A673 (cell line): ENCODE data around the gene RALGAPA2. TPM values are rescaled to one million over a fixed set of nuclear protein-coding genes. Genes with fewer than 3 reads are reported as not detected.

ENCODE experiments used
- BruUV-seq: library from RNA; stranded (reverse); fragments of 400-500 nt; replicated peaks from 2 replicates; lab custom pipeline; 2021; lab: Mats Ljungman, UMichigan
- CTCF ChIA-PET: fragments of 300-600 bp; sonication (Branson Sonifier 250); formaldehyde crosslinking; loops from one replicate; lab custom pipeline; 2022; ENCODE audit warnings: antibody characterized with exemption; lab: Charles Lee
- POLR2A ChIA-PET: fragments of 300-600 bp; sonication (Branson Sonifier 250); formaldehyde crosslinking; loops from one replicate; lab custom pipeline; 2022; ENCODE audit warnings: antibody characterized with exemption; ENCODE audit not compliant: low non-redundant PET; lab: Charles Lee
- DNase-seq: peaks from one replicate; pipeline ENCODE4 v3.0.0-alpha.2; 2015; ENCODE audit warnings: low spot score
- H3K27ac ChIP-seq: fragments of 200-600 bp; sonication (generic); 2 replicates; pipeline ENCODE4 v1.5.1; 2016; ENCODE audit warnings: mixed run types, low read depth, mild to moderate bottlenecking, mixed read lengths, antibody characterized with exemption, low read length; ENCODE audit not compliant: poor library complexity, severe bottlenecking
- H3K27me3 ChIP-seq: fragments of 200-600 bp; sonication (generic); replicated peaks from 2 replicates; pipeline ENCODE4 v1.6.1; 2017; ENCODE audit warnings: mixed run types, low read depth, mild to moderate bottlenecking, mixed read lengths, antibody characterized with exemption, low read length; ENCODE audit not compliant: insufficient read depth, poor library complexity
- H3K36me3 ChIP-seq: fragments of 200-600 bp; sonication (generic); 2 replicates; pipeline ENCODE4 v1.6.1; 2016; ENCODE audit warnings: mixed run types, mild to moderate bottlenecking, mixed read lengths, antibody characterized with exemption, low read length; ENCODE audit not compliant: insufficient read depth, poor library complexity, severe bottlenecking
- H3K4me1 ChIP-seq: fragments of 200-600 bp; sonication (generic); 2 replicates; pipeline ENCODE4 v1.6.1; 2017; ENCODE audit warnings: mixed run types, mild to moderate bottlenecking, mixed read lengths, antibody characterized with exemption, low read length; ENCODE audit not compliant: insufficient read depth, poor library complexity, severe bottlenecking
- H3K4me3 ChIP-seq: fragments of 200-600 bp; sonication (generic); 2 replicates; pipeline ENCODE4 v1.5.1; 2016; ENCODE audit warnings: low read depth, mixed run types, mild to moderate bottlenecking, mixed read lengths, low read length; ENCODE audit not compliant: poor library complexity, severe bottlenecking
- H3K9me3 ChIP-seq: fragments of 200-600 bp; sonication (generic); 2 replicates; pipeline ENCODE4 v1.6.1; 2016; ENCODE audit warnings: mixed run types, low read depth, mild to moderate bottlenecking, mixed read lengths, antibody characterized with exemption, low read length; ENCODE audit not compliant: poor library complexity, severe bottlenecking
- EZH2 ChIP-seq: fragments of 200-600 bp; sonication (generic); IDR thresholded peaks from 2 replicates; pipeline ENCODE4 v1.6.1; 2017; ENCODE audit warnings: borderline replicate concordance, low read depth, mild to moderate bottlenecking, mixed read lengths, antibody characterized with exemption, low read length; ENCODE audit not compliant: poor library complexity, severe bottlenecking
- intact Hi-C: fragments of 100-400 bp; cut with micrococcal nuclease; formaldehyde crosslinking; loops from one replicate; pipeline ENCODE4 v1.10.0; 2022; ENCODE audit not compliant: unreplicated experiment
- total RNA-seq: library from RNA; stranded (reverse); gene quantifications from 2 replicates; pipeline ENCODE4 v1.2.3, GENCODE V29; 2021
- TF ChIP-seq, protein P1 (sequence below): fragments of 300-800, 200-600 bp; sonication (generic); conservative IDR thresholded peaks from 2 replicates; pipeline ENCODE4 v1.5.1; 2017; ENCODE audit warnings: low read depth, mild to moderate bottlenecking, antibody characterized with exemption, low read length, moderate library complexity, mixed read lengths

RALGAPA2 gene
- total RNA-seq, 1 experiment from 2014 or later, result 32.4 TPM

DNA sequence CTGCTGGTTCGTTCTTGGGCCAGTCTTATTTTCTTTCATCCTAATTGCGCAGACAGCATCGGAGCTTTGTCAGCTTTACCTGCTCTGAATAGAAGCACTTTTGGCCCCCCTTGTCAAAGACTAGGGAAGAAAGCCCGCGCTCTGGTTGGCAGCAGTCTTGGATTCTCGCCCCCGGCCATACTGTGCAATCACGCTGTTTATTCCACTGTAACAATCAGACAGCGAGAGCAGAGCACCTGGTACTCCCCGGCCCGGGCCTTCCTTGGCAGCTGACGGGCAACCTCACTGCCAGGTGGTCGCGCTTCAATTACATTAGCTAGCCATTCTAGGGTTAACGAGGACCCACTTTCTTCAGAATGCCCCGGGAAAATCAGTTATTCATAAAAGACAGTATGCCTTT lies 272.0 kb downstream of the RALGAPA2 start:
- ChIA-PET CTCF (no interaction called here), POLR2A (no interaction called here)
- H3K4me1 ChIP-seq, result no peaks in the 10 kb centered on the region
- H3K27me3 ChIP-seq, result no peaks in the 10 kb centered on the region
- no peak overlapping the region for H3K27ac ChIP-seq
- intact Hi-C loops, result no loop called here
- H3K36me3 ChIP-seq, result no peaks in the 10 kb centered on the region
- no peak for DNase-seq
- no TSS peak for BruUV-seq
- H3K9me3 ChIP-seq, result no peaks in the 10 kb centered on the region
- TF ChIP-seq, protein P1, sequence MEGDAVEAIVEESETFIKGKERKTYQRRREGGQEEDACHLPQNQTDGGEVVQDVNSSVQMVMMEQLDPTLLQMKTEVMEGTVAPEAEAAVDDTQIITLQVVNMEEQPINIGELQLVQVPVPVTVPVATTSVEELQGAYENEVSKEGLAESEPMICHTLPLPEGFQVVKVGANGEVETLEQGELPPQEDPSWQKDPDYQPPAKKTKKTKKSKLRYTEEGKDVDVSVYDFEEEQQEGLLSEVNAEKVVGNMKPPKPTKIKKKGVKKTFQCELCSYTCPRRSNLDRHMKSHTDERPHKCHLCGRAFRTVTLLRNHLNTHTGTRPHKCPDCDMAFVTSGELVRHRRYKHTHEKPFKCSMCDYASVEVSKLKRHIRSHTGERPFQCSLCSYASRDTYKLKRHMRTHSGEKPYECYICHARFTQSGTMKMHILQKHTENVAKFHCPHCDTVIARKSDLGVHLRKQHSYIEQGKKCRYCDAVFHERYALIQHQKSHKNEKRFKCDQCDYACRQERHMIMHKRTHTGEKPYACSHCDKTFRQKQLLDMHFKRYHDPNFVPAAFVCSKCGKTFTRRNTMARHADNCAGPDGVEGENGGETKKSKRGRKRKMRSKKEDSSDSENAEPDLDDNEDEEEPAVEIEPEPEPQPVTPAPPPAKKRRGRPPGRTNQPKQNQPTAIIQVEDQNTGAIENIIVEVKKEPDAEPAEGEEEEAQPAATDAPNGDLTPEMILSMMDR, result no peak
- no peak for TF ChIP-seq EZH2
- H3K4me3 ChIP-seq, result no peak overlapping the region

DNA sequence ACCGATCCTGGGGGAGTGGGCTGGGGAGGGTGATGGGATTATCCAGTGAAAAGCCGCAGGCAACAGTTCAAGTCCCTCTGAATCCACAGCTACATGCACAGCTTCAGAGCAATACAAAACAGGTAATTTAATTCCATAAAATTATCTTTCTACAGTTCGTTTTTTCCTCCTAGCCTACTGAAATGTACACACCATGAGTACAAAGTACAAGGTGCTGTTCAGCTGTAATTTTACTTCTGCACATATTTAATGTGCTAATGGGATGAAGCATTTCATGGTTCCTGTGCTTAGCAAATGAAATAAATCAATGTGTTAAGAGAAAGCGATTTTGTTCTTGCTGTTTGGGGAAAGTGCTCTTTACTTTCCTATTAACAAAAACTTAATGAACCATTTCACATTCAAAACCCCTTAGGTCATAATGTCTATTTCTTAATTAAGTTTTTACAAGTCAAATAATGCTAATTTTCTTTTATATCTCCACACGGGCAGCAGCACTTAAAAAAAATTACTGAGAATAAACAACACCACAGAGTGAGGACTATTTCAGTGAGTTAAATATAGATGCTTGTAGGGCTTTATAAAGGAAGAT lies 272.7 kb downstream of the RALGAPA2 start:
- no peaks in the 10 kb centered on the region for H3K4me1 ChIP-seq
- intact Hi-C loops, result no loop called here
- no TSS peak for BruUV-seq
- POLR2A ChIA-PET, result no interaction called here
- H3K4me3 ChIP-seq, result no peak overlapping the region
- H3K27me3 ChIP-seq, result no peaks in the 10 kb centered on the region
- DNase-seq, result no peak
- CTCF ChIA-PET, result no interaction called here
- no peaks in the 10 kb centered on the region for H3K36me3 ChIP-seq
- no peak for TF ChIP-seq EZH2
- TF ChIP-seq, protein P1, result no peak
- no peaks in the 10 kb centered on the region for H3K9me3 ChIP-seq
- no peak overlapping the region for H3K27ac ChIP-seq

DNA sequence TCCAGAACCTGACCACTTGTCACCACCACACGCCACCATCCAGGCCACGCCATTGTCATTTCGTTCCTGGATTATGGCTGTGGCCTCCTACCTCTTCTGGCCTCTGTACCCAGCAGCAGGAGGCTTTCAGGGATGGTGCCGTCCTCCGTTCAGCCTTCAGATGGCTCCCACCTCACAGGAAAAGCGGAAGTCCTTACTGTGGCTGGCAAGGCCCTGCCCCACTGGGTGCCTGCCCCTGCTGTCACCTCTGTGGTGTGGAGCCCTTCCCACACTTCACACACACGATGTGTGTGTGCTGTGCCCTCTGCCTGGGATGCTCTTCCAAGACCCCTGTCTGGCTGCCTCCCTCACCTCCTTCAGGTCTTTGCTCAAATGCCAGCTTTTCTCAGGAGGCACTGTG lies 275.1 kb downstream of the RALGAPA2 start:
- CTCF ChIA-PET, result no interaction called here
- no TSS peak for BruUV-seq

More for the DNA sequence above, 275.1 kb downstream of the RALGAPA2 start:
- Histone ChIP-seq H3K27ac (no peak overlapping the region), H3K9me3 (no peaks in the 10 kb centered on the region), H3K27me3 (no peaks in the 10 kb centered on the region), H3K4me3 (no peak overlapping the region), H3K4me1 (no peaks in the 10 kb centered on the region), H3K36me3 (no peaks in the 10 kb centered on the region)
- POLR2A ChIA-PET, result no interaction called here
- TF ChIP-seq EZH2, result no peak
- TF ChIP-seq, protein P1, result no peak
- intact Hi-C loops, result no loop called here
- no peak for DNase-seq
